Measurements from ENCODE around the gene APOL5. TPM values are rescaled to one million over a fixed set of nuclear protein-coding genes. Genes with fewer than 3 reads are reported as not detected.
"Not testable (repeated sequence)": the region's sequence is repeated elsewhere in the genome, so short reads cannot be mapped to it uniquely, and the experiment has no call there.

Gene APOL5, protein sequence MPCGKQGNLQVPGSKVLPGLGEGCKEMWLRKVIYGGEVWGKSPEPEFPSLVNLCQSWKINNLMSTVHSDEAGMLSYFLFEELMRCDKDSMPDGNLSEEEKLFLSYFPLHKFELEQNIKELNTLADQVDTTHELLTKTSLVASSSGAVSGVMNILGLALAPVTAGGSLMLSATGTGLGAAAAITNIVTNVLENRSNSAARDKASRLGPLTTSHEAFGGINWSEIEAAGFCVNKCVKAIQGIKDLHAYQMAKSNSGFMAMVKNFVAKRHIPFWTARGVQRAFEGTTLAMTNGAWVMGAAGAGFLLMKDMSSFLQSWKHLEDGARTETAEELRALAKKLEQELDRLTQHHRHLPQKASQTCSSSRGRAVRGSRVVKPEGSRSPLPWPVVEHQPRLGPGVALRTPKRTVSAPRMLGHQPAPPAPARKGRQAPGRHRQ
- total RNA-seq (not detected), polyA plus RNA-seq (under 1 TPM in 1 of 2 donors, not detected in 1; 0.07 TPM)

DNA sequence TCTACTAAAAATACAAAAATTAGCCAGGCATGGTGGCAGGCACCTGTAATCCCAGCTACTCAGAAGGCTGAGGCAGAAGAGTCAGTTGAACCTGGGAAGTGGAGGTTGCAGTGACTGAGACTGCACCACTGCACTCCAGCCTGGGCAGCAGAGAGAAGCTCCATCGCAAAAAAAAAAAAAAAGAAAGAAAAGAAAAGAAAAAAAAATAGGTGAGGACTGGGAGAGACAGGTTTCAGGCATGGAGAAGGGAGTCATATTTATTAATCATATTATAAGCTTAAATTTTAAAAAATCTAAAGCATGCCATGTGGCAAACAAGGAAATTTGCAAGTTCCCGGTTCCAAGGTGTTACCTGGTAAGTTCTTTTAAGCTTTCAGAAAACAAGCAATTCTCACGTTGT is at the start of gene APOL5:
Gene APOL5 (plus strand): TSS at position 301 of the 400 bp plus-strand sequence. CDS start 0 bp downstream, at position 301.
- no peaks in the 10 kb centered on the region for H3K27me3 ChIP-seq
- H3K36me3 ChIP-seq: no peaks in the 10 kb centered on the region
- no peaks in the 10 kb centered on the region for H3K9me3 ChIP-seq
- no peak for ATAC-seq
- no peak for DNase-seq
- no peak for FAIRE-seq
- no peak within 1 kb of the TSS for H3K4me3 ChIP-seq
- TF ChIP-seq, protein P1, sequence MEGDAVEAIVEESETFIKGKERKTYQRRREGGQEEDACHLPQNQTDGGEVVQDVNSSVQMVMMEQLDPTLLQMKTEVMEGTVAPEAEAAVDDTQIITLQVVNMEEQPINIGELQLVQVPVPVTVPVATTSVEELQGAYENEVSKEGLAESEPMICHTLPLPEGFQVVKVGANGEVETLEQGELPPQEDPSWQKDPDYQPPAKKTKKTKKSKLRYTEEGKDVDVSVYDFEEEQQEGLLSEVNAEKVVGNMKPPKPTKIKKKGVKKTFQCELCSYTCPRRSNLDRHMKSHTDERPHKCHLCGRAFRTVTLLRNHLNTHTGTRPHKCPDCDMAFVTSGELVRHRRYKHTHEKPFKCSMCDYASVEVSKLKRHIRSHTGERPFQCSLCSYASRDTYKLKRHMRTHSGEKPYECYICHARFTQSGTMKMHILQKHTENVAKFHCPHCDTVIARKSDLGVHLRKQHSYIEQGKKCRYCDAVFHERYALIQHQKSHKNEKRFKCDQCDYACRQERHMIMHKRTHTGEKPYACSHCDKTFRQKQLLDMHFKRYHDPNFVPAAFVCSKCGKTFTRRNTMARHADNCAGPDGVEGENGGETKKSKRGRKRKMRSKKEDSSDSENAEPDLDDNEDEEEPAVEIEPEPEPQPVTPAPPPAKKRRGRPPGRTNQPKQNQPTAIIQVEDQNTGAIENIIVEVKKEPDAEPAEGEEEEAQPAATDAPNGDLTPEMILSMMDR (IDR thresholded peaks at IDR 0.05): no peak
- intact Hi-C loops (cut with DNase I): loop anchor here in 1 of 3 donors (10.0 kb wide), 1 partner anchor 63 kb away; no protein-coding TSS in a partner anchor
- no peaks in the 10 kb centered on the region for H3K4me1 ChIP-seq
- H3K27ac ChIP-seq: no peak within 1 kb of the TSS
- WGBS, 2 donors: 58 to 63% methylated on average over 3 of the region's 3 CpGs

DNA sequence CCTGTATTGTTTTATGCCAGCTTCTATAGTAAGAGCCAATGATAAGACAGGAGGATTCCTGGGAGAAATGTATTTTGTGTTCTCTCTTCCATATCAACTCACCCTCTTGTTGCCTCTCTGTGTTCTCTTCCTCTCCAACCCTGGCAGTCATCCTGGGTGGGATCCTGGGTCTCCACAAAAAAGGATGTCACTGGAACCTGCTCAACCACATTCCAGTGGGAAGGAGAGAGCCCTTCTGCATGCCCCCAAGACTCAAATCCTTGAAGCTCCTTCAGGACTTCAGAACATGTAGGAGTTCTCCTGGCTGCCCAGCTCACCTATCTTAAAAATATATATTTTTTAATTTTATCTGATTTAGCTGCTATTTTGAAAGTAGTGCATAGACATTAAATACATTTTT is 43.3 kb upstream of the APOL5 start:
- ATAC-seq: no peak
- Histone ChIP-seq H3K9me3 (no peaks in the 10 kb centered on the region), H3K4me3 (no peak overlapping the region), H3K27ac (no peak overlapping the region), H3K27me3 (no peaks in the 10 kb centered on the region), H3K36me3 (no peaks in the 10 kb centered on the region), H3K4me1 (no peaks in the 10 kb centered on the region)
- intact Hi-C loops (cut with DNase I): no loop called here
- FAIRE-seq: no peak
- TF ChIP-seq, protein P1 (IDR thresholded peaks at IDR 0.05): no peak
- no peak for DNase-seq

DNA sequence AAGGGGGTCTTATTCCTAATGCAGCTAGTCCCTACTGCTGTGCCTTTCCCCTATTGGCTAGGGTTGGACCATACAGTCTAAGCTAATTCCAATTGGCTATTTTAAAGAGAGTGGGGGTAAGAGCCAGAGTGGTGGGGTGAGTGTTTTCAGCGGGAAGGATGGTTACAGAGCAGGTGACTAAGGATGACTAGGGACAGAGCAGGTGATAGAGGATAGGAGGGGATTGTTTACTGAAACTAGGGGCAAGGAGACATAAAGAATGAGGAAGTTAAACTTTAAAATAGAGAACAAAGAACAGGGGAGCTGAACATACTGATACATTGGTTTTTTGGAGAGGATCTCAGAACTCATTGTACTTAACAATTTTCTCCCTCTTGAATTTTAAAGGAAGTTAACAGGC is 41.6 kb upstream of the APOL5 start:
- 34 to 91% methylated on average over 1 of the region's 1 CpG for WGBS, 2 donors
- H3K4me3 ChIP-seq; H3K27ac ChIP-seq; FAIRE-seq; H3K4me1 ChIP-seq; ATAC-seq; intact Hi-C loops (cut with DNase I); H3K27me3 ChIP-seq; H3K9me3 ChIP-seq; H3K36me3 ChIP-seq; DNase-seq: not testable (repeated sequence)

DNA sequence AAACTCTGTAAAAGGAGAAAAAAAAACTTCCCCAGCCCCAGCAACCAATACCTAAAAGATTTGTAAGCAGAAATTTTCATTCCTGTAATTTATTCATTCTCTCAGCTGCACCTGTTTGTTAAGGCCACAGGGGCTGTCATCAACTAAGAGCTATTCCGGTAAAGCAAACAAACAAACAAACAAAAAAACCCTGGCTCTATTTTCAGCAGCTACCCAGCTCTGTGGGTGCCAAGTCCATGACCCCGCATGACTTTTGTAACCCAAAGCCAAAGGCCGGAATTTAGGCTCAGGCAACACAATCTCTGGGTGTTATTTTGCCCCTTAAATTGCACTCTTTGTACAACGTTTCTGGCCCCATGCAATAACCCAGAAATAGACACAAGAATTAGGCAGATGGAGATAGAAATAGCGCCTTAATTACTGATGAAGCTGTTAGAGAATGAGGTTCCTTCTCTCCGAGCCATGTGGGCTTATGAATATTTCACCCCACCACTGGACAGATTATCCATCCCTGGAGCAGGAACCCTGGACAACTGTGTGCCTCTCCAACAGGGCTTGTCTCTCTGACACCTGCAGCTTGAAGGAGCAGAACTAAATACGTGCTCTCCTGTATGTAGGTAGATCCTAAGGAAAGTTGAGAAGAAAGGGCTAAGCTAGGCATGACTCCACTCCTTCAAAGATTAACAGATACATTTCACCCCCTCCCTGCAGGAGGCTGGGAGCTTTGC is 40.0 kb upstream of the APOL5 start:
- DNase-seq (no peak), ATAC-seq (no peak), FAIRE-seq (no peak)
- H3K36me3 ChIP-seq: no peaks in the 10 kb centered on the region
- H3K9me3 ChIP-seq: no peaks in the 10 kb centered on the region
- H3K4me3 ChIP-seq: no peak overlapping the region
- TF ChIP-seq, protein P1 (IDR thresholded peaks at IDR 0.05): no peak
- no peaks in the 10 kb centered on the region for H3K27me3 ChIP-seq
- no peaks in the 10 kb centered on the region for H3K4me1 ChIP-seq
- H3K27ac ChIP-seq: no peak overlapping the region
- intact Hi-C loops (cut with DNase I): no loop called here
- WGBS, 2 donors: 62 to 71% methylated on average over 7 of the region's 7 CpGs

DNA sequence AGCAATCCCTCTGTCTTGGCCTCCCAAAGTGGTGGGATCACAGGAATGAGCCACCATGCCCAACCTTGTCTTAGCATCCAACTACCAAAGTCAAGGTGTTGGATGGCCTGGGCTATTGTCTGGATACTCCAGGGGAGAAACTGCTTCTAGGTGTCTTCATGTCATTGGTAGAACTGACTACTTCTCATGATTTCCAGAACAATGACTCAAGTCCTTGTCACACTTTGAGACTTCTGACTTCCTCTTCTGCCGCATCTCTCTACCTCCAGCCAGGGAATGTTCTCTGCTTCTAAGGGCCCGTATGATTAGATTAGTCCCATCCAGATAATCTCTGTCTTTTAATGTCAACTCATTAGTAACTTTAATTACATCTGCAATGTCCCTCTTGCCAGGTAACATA is 38.8 kb upstream of the APOL5 start:
- Histone ChIP-seq H3K4me1 (no peaks in the 10 kb centered on the region), H3K36me3 (no peaks in the 10 kb centered on the region), H3K27ac (no peak overlapping the region), H3K27me3 (no peaks in the 10 kb centered on the region), H3K4me3 (no peak overlapping the region), H3K9me3 (no peaks in the 10 kb centered on the region)
- intact Hi-C loops (cut with DNase I): no loop called here
- ATAC-seq (no peak), DNase-seq (no peak), FAIRE-seq (no peak)
- 67 to 72% methylated on average over 2 of the region's 2 CpGs for WGBS, 2 donors
- TF ChIP-seq, protein P1 (IDR thresholded peaks at IDR 0.05): no peak

DNA sequence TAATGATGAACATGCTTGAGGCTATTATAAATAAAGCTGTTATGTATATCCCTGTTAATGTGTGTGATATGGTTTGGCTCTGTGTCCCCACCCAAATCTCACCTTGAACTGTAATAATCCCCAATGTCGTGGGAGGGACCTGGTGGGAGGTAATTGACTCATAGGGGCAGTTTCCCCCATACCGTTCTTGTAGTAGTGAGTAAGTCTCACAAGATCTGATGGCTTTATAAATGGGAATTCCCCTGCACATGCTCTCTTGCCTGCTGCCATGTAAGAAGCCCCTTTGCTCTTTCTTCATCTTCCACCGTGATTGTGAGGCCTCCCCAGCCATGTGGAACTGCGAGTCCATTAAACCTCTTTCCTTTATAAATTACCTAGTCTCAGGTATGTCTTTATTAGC is 38.2 kb upstream of the APOL5 start:
- WGBS, 2 donors: 57 to 63% methylated on average over 4 of the region's 4 CpGs
- FAIRE-seq; DNase-seq; H3K27ac ChIP-seq; H3K4me3 ChIP-seq; ATAC-seq; H3K9me3 ChIP-seq; H3K4me1 ChIP-seq; H3K27me3 ChIP-seq; intact Hi-C loops (cut with DNase I); H3K36me3 ChIP-seq: not testable (repeated sequence)

Data from pancreas (tissue), 10 donors.